Inflammatory macrophage (primary cell): ENCODE data around the gene GGT5.
"Not testable (repeated sequence)": the region's sequence is repeated elsewhere in the genome, so short reads cannot be mapped to it uniquely, and the experiment has no call there.

ENCODE experiments used
- DNase-seq, 2 donors: peaks; one replicate each; pipeline ENCODE4 v3.0.0-alpha.2; 2020 to 2022

Gene GGT5

DNA sequence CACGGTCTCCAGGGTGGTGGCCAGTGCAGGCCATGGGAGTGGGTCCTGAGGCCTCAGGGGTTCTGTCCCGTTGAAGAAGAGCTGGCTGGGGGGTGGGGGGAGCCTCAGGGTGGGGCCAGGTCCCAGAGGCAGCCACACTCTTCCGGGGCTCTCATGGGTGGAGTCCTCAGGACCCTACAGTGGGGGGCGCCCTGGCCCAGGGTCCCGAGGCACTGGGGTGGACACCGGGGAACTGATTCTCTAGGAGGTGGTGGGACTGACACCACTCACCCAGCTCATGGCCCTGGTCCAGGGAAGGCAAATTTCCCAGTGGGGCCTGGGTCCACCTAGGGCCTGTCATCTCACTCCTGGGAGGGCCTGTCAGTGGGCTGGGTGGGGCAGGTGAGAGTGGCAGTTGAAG is 12.8 kb downstream of the GGT5 start:
- DNase-seq: no peak

DNA sequence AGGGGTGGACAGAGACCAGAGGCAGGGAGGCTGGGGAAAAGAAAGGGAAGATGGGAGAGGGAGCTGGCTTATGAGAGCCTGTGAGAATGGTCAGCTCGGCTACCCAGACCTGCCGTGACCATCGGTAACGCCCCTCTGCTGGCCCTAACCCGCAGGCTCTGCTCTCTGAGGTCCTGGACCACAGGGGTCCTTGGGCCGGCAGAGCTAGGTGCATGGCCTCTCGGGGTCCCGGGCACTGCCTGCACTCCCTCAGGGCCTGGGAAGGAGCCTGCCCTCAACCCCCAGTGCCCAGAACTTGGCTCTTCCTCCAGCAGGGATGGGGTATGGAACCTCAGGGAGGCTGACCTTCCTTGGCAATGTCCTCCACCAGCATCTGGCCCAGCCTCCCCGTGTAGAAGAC is 13.2 kb downstream of the GGT5 start:
- DNase-seq: no peak

DNA sequence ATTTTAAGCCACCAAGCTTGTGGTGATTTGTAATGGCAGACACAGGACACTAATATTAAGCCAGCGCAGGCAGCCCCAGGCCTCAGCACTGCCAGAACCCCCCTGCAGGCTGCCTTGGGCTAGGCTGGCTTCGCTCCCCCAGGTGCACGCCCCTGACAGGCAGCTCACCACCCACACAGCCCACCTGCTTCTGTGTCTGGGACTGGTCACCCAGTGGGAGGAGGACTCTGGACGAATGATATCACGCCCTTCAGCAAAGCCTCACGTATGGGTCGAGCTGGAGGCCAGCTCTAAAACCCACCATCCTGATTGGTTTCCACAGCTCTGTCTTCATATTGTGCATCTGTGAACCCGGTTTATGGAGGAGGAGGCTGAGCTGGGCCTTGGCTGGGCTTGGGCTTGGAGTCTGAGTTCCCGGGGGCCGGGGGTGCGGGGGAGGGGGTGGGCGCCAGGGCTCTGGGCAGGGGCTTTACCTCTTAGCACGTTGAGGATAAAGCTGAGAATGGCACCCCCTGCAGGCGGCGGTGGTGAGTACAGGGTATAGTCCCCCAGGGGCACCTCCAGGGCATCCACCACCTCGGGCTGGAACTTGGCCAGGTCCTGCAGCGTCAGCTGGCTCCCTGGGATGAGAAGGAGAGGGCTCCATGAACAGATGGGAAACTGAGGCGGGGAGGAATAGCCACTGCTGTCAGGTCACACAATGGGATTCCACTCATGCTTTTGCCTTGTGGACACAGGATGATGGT is 13.8 kb downstream of the GGT5 start:
- peak; percentile 35 to 47 for DNase-seq

GRCh38 chr22:24225951-24226350 is 18.9 kb downstream of the GGT5 start:
- no peak for DNase-seq

DNA sequence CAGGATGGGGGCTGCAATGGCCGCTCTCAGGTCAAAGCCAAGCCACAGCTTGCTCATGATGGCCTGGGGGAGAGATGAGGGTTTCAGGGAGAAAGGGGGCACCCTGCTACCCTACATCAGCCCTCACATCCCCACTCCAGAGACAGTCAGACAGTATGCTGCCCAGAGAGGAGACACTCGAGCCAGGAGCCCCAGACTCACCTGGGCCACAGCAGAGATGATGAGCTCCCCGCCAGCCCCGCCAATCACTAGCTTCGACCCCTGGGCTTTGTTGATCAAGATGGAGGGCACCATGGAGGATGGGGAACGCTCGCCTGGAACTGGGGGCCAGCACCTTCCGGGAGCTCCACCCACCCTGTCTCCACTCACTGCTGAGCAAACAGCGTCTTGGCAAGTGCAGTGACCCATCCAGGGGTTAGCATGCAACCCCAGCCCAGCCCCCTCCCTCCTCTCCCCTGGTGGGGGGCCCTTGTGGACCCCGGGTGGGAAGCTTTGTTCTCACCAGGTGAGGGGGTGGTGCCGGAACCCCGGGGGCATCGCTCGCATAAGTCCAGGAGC is 19.8 kb downstream of the GGT5 start:
- no peak for DNase-seq

DNA sequence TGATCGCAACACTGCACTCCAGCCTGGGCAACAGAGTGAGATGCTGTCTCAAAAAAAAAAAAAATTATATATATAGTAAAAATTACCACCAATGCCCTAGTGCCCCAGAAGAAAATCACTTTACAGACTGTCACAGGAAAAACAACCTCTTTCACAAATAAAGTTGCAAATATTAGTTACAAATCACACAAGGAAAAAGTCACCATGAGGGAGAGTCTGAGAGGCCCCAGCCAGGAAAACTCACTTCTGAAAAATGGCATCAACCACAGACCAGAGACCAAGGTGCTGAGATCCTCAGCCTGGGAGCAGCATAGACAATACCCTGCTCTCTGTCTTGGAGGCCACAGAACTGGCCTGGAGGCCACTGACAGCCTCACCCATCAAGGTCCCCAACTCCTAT is 20.4 kb downstream of the GGT5 start:
- no peak for DNase-seq

DNA sequence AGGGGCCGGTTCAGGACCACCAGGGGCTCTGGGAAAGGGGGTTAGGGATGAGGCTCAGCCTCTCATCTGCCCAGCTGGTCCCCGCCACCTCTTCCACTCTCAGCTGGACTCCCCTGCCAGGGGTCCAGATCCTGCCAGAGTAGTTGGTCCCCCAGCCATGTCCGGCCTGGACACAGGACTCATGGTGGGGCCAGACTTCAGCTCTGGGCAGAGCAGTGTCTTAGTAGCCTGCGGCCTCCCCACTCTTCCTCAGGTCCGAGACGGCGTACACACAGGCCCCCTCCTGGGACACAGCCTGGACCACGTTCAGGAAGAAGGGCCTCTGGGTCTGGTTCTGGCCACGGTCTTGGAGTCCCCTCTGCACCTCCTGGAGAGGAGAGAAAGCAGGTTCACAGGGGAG is 25.1 kb downstream of the GGT5 start:
- DNase-seq: no peak

GRCh38 chr22:24217384-24217783 is 27.5 kb downstream of the GGT5 start:
- DNase-seq: no peak

DNA sequence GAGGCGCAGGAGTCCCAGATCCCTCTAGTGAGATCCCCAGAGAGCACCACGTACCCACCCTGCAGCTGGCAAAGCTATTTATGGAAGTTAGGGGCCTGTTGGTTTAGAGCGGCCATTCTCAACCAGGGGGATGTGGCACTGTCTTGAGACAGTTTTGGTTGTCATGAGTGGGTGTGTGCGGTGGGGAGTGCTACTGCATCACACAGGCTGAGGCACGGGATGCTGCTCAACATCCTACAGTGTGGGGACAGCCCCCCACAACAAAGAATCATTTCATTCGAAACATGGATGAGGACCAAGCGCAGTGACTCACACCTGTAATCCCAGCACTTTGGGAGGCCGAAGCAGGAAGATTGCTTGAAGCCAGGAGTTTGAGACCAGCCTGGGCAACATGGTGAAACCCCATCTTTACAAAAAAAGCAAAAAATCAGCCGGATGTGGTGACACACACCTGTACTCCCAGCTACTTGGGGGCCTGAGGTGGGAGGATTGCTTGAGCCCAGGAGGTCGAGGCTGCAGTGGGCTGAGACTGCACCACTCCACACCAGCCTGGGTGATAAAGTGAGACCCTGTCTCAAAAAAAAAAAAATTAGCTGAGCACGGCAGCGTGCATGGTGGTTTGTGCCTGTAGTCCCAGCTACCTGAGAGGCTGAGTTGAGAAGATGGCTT is 28.2 kb downstream of the GGT5 start:
- DNase-seq: no peak

GRCh38 chr22:24214467-24215285 is 30.2 kb downstream of the GGT5 start:
- DNase-seq: no peak

DNA sequence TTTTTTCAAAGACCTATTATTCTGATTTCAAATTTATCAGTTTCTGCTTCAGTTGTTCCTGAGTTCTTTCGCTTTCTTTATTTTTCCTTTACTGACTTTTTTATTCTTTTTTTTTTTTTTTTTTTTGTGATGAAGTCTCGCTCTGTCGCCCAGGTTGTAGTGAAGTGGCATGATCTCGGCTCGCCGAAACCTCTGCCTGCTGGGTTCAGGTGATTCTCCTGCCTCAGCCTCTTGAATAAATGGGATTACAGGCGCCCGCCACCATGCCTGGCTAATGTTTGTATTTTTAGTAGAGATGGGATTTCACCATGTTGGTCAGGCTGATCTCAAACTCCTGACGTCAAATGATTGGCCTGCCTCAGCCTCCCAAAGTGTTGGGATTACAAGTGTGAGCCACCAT is 31.8 kb downstream of the GGT5 start:
- DNase-seq: not testable (repeated sequence)

DNA sequence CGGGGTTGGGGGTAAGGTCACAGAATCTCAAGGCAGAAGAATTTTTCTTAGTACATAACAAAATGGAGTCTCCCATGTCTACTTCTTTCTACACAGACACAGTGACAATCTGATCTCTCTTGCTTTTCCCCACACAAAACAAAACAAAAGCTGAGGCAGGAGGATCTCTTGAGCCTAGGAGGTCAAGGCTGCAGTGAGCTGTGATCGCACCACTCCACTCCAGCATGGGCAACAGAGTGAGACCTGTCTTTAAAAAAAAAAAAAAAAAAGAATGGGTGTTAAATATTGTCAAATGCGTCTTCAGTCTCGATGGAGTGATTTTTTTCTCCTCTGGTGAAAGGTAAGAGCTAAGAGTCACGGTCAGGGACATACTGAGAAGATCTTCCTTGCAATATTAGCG is 33.2 kb downstream of the GGT5 start:
- not testable (repeated sequence) for DNase-seq

DNA sequence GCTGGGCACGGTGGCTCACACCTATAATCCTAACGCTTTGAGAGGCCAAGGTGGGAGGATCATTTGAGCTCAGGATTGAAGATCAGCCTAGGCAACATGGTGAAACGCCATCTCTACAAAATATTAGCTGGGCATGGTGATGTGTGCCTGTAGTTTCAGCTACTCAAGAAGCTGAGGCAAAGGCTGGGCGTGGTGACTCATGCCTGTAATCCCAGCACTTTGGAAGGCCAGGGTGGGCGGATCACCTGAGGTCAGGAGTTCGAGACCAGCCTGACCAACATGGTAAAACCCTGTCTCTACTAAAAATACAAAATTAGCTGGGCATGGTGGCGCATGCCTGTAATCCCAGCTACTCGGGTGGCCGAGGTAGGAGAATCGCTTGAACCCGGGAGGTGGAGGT is 34.5 kb downstream of the GGT5 start:
- DNase-seq: peak in 1 of 2 donors; percentile 18

DNA sequence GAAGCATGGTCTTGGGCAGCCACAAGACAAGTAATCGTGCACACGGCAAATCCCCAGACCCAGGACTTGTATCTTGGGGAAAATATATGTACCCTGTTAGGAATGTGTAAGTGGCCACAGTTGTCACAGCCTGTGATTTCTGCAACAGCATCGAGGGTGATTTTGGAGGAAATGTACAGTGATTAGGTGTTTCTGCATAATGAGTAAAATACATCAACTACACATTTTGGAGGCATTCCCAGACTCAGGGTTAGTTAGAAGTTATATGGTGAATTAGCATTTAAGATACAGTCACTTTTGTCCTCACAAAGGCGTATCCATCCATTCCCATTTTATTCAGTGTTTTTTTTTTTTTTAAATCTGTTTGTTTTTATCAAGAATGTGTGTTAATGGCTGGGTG is 35.2 kb downstream of the GGT5 start:
- no peak for DNase-seq

GRCh38 chr22:24209016-24209415 is 35.9 kb downstream of the GGT5 start:
- DNase-seq: no peak

DNA sequence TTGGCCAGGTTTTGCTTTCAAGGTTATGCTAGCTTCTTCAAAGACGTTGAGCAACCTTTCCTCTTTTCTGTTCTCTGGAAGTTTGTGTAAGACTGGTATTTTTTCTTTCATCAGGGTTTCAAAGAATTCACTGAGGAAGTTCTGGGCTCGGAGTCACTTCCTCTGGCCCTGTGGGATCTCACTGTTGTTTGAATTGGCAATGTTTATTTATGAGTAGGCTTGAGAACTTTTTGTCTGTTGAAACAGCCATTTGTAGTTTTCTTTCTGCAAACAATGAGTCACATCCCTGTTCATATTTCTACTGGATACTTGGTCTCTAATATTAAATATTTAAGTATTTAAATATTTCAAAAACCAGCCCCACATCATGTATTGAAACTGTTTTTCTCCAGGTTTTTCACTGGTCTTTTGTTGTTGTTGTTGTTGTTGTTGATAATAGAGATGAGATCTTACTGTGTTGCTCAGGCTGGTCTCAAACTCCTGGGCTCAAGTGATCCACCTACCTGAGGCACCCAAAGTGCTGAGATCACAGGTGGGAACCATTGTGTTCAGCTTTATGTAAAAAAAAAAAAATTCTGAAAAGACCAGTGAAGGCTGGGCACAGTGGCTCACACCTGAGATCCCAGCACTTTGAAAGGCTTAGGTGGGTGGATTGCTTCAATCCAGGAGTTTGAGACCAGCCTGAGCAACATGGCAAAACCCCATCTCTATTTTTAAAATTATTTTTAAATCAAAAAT is 36.7 kb downstream of the GGT5 start:
- peak; percentile 94 to 98 for DNase-seq

DNA sequence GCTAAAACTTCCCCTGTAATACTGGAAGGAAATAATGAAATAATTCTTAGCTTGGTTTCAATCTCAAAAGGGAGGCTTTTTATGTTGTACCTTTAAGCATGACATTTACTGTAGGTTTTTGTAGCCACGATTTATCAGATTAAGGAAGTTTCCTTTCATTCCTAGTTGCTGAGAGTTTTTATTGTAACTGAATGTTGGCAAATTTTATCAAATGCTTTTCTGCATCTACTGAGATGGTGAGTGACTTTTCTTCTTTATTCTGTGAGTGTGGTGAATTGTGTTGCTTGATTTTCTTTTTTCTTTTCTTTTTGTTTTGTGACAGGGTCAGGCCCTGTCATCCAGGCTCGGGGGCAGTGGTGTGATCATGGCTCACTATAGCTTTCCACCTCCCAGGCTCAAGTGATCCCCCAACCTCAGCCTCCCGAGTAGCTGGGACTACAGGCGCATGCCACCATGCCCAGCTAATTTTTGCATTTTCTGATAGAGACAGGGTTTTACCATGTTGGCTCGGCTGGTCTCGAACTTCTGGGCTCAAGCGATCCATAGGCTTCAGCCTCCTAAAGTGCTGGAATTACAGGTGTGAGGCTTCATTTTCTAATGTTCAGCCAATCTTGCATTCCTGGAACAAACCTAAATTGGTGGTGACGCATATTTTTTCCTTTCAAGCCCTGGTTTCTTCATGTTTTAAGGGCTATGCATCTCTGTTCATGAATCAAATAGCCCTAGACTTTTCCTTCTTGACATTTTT is 37.4 kb downstream of the GGT5 start:
- no peak for DNase-seq

GRCh38 chr22:24206460-24207263 is 38.2 kb downstream of the GGT5 start:
- DNase-seq: not testable (repeated sequence)

- peak in 1 of 2 donors; percentile 41 for DNase-seq
Observed at GRCh38 chr22:24205438-24206195, 39.3 kb downstream of the GGT5 start.

DNA sequence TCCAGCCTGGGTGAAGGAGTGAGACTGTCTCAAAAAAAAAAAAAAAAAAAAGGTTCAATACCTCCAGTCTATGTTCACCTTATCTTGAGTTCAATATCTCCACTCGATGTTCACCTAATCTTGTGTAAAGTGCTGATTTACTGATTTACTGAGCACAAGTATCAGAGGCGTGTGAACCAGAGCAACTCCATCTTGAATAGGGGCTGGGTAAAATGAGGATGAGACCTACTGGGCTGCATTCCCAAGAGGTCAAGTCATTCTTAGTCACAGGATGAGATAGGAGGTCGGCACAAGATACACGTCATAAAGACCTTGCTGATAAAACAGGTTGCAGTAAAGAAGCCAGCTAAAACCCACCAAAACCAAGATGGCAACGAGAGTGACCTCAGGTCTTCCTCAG is 41.0 kb downstream of the GGT5 start:
- DNase-seq: not testable (repeated sequence)
